ENCODE results near the gene NEMP1.

GRCh38 chr12:57097554-57097835, 18.9 kb upstream of the NEMP1 start:
- TF ChIP-seq CTCF (IDR thresholded peaks at IDR 0.05; ENCODE audit: low read depth, low read length, missing input control), result no peak
- TF ChIP-seq REST (IDR thresholded peaks at IDR 0.05), result no peak
- no peak for TF ChIP-seq GABPA (IDR thresholded peaks at IDR 0.05 in 1 of 2, conservative IDR thresholded peaks at IDR 0.05 in 1 of 2)
- no peak for TF ChIP-seq YY1 (IDR thresholded peaks at IDR 0.05)
- no peak for TF ChIP-seq ZBTB33 (IDR thresholded peaks at IDR 0.05)
- TF ChIP-seq RAD21 (IDR thresholded peaks at IDR 0.05), result no peak
- TF ChIP-seq MAX (IDR thresholded peaks at IDR 0.05), result no peak
- no peak for TF ChIP-seq HNF4G (IDR thresholded peaks at IDR 0.05)
- TF ChIP-seq TAF1 (conservative IDR thresholded peaks at IDR 0.05), result no peak

All from liver (tissue), 3 donors.